HG03575 (cell line): Measurements from ENCODE around the gene COL18A1.

Experiments used
- ATAC-seq: cut with Tn5 transposase; IDR thresholded peaks from one replicate; pipeline ENCODE4 v1.9.1; 2021; ENCODE audit not compliant: unreplicated experiment, insufficient number of reproducible peaks, low FRiP score; ENCODE audit errors: extremely low read depth

Gene COL18A1

DNA sequence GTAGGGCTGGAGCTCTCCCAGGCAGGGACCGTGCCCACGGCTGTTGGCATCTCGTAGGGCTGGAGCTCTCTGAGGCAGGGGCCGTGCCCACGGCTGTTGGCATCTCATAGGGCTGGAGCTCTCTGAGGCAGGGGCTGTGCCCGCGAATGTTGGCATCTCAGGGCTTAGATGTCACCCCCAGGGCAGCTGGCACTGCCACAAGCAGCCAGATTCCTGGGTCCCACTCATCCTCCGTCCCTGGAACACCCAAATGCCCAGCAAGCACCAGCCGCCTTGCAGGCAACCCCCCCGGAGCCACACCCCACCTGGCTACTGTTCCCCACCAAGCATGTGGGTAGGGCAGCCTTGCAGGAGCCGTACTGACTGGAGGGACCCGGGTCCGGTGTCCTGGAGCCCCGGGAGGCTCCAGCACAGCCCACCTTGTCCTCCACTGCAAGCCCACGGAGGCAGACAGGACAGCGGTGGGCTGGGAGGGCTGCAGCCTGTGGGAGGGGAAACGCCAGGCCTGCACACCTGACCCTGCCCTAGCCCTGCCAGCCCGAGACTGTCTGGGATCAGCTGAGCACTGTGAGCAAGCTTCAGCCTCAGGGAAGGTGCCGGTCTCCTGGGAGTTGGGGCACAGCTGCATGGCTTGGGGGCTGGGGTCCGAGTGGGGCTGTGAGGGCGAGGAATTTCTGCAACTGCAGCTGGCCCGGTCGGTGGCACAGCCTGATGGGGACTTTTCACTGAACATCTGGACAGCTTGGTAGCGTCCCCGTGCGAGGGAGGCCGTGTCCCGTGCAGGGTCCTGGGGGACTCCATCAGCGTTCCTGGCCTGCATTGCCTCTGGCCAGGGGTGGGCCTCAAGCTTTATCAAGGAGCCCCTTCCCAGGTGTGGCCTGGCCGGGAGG, 53.6 kb downstream of the COL18A1 start:
- no peak for ATAC-seq

DNA sequence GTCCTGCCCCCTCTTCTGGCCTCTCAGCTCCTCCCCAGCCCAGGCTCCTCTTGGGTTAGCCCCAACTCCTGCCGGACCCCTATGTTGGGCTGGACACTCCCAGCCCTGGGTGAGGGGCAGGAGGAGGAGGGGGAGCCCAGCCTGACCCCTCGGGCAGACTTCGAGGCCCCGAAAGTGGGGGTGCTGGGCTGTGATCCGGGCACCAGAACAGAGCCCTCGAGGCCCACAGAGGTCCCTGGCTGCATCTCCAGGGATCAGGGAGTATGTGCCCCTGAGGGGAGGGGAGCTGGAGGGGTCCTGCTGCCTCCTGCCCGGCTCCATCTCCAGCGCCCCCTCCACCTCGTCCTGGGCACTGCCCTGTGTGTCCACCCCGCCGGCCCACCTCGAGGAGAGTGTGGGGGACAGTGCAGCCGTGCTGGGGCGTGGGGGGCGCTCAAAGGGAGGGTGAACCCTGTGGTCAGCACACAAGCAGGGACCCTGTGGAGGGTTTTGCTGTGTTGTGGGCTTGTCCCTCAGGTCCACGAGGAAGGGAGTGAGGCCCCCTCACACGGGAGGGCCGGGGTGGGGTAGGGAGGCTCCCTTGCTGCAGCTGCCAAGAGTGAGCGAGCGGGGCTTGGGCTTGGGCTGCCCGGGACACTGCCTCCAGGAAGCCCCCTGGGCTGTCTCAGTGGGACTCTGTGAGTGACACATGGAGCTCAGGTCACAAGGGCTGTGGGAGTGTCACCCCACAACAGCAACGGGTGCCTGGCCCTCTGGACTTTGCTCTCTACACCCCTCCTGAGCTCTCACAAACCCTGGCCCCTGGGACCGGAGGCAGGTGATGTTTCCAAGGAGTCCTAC, 54.4 kb downstream of the COL18A1 start:
- ATAC-seq, result no peak

DNA sequence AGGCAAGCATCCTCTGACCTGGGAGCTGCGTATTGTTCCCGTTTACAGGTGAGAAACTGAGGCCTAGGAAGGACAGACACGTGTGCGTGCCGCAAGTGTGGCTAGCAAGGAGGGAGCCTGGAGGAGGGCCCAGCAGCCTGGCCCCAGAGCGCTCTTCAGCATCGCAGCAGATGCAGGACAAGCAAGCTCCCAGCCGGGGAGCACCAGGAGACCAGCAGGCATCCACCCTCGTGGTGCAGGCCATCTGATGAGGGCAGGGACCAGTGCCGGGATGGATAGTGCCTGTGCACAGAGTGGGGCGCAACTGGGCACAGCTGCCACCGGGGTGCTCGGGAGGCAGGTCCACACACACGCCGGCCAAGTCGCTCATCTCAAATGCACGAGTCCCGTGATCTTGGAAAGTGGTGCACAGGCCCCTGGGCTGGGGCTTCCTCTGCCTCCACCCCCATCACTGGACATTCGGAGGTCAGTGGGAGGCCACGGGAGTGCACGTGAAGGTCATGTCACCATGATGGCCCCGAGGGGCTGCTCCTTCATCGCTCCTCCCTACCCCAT, 55.1 kb downstream of the COL18A1 start:
- ATAC-seq, result no peak

DNA sequence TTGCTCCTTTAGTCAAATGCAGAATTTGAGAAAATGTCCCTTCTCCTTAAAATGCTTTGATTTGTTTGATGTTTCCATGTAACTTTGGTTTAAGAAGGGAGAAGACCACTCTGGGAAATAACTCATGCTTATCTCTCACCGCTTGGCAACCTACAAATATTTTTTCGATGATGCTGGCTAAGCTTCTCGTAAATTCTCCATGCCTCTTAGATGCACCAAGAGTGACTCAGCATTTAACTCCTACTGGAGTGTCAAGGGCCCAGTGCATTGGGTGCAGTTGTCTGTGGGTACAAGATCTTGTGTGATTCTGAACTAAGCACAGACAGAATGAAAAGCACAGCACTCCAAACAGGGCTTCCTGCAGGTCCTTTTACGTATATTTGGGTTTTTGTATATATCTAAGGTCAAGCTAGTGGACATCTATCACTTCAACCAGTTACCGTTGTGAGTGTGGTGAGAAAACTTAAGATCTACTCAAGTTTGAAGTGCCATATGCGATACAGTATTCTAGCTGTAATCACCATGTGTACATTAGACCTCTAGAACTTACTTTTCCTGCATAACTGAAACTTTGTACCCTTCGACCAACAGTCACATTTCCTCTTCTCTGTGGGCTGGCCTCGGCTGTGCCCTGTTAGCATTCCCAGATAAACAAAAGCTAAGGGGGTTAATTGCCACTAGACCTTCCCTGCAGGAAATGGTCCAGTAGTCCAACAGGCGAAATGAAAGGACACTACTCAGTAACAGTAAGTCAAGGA, 55.8 kb downstream of the COL18A1 start:
- ATAC-seq, result no peak

DNA sequence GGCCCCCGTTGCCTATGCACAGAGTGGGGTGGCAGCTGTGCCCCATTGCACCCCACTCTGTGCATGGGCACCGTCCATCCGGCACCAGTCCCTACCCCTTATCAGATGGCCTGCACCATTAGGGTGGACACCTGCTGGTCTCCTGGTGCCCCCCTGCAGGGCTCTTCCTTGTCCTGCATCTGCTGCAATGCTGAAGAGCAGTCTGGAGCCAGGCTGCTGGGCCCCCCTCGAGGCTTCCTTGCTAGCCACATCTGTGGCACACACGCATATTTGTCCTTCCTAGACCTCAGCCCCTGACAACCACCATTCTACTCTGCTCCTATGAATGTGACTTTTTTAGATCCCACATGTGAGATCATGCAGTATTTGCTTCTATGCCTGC, 56.4 kb downstream of the COL18A1 start:
- no peak for ATAC-seq

DNA sequence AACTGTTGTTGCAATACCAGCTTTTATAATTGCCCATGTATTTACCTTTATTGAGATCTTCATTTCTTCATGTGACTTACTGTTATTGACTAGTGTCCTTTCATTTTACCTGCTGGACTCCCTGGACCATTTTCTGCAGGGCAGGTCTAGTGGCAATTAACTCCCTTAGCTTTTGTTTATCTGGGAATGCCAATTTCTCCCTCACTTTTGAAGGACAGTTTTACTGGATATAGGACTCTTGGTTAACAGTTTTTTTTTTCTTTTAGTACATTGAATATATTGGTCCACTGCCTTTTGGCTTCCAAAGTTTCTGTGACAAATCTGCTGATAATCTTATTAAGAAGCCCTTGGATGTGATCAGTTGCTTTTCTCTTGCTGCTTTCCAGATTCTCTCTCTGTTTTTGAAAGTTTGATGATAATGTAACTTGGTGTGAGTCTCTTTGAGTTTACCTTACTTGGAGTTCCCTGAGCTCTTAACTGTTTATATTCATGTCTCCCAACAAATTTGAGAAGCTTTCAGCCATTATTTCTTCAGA, 56.9 kb downstream of the COL18A1 start:
- ATAC-seq, result no peak

DNA sequence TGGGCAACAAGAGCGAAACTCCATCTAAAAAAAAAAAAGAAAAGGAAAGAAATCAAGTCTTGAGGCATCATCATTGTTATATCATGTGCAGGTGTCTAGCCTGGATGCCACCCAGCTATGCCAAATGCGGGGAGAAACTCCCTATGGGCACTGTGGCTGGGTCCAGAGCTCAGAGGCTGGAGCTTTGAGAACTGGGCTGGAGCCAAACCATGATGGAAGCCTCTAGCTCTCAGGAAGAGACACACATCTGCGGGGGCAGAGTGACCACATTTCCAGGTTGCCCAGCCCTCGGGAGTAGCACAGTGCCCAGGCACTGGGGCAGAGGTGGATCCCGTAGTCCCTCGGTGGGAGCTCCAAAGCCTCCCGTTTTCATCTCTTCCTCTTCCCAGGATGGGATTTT, 58.9 kb downstream of the COL18A1 start:
- no peak for ATAC-seq

DNA sequence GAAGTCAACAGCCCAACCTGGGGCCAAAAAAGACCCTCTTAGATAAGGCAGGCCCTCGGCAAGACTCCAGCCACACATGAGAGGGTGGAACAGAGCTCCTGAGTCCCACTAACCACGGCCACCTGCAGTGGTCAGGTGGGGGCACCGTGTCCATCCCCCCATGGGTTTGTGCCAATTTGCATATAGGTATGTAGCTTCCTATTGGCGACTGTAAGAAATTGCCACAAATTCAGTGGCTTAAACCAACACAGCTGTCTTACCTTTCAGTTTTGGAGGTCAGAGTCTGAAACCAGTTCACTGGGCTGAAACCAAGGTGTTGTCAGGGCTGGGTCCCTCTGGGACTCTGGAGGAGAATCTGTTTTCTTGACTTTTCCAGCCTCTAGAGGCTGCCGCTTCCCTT, 59.3 kb downstream of the COL18A1 start:
- ATAC-seq, result no peak

DNA sequence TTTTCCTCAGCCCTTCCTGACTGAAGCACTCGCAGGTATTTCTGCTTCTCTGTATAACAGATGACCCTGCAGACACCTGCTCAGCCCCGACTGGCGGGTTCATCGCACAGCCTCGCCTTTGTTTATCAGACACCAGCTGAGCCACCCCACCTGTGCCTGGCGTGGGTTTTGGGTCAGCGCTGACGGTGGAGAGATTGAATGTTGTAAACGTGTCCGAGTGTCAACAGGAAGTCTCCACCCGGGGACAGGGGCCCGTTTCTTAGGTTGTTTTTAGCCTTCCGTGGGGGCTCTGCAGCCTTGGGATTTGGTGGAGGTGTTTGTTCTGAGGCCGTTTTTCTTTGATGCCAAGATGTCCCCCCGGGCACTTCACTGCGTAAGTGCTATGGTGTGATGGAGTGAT, 60.1 kb downstream of the COL18A1 start:
- ATAC-seq, result no peak

DNA sequence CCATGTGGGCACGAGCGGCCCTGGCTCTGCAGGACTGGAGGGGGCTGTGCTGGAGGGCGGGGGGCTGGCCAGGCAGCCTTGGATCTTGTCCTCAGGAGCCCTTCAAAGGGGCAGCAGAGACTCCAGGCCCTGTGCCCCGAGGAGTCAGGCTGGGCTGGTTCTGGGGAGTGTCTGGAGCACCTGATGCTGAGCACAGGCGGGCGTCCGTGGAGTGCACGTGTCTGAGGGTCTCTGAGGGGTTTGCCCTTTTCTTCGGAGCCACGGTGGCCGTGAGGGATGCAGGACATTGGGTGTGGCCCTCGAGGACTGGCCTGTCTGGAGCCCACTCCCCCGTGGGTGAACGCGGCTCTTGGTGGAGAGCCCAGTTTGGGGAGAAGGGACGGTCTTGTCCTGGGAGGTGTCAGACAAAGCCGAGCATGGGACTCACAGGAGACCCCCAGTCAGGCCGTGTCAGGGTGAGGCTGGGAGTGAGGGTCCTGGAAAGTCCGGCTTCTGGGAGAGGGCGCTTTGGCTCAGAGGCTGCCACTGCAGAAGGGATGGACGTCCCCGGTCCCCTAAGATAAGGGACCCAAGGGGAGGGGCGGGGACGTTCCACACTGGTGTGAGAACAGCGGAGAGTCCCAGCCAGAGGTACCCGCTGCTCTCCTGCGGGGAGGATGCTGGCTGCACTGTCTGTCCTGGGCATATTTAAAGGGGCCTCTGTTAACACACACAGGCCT, 60.8 kb downstream of the COL18A1 start:
- no peak for ATAC-seq

DNA sequence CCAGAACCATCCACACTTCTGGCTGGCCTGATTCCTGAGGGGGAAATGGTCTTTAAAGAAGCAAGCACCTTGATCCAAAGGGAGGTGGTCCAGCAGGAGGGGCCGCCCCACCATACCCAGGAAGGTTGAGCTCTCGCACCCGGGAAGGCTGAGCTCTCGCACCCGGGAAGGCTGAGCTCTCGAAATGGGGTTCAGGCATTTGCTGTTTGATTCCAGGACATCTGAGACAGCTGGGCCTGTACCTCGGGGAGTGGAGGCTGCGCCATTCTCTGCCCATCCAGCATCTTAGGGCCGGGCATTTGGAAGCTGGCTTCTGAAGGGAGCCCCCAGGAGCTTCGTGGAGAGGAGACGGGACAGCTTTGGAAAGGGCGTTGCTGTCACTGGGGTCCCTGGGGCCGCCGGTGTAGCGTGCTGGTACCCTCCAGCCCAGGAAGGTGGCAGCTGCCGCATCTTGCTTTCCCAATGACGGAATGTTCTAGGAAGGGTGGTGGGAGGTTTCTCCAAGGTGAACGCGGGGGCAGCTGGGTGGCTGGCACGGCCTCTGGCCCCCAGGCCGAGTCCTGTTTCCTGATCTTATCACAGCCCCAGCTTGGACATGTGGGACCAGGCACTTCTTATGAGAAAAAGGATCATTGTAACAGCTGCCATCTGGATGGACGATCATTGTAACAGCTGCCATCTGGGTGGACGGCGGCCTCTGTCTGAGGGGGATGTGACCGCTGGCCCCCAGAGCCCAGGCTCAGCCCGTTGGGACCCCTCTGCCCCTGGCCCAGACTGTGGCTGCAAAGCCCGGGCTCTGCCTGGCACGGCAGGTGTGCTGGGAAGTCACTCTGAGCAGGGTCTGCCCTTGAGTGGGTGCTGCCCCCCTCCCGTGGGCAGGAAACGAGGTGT, 61.6 kb downstream of the COL18A1 start:
- ATAC-seq, result no peak

DNA sequence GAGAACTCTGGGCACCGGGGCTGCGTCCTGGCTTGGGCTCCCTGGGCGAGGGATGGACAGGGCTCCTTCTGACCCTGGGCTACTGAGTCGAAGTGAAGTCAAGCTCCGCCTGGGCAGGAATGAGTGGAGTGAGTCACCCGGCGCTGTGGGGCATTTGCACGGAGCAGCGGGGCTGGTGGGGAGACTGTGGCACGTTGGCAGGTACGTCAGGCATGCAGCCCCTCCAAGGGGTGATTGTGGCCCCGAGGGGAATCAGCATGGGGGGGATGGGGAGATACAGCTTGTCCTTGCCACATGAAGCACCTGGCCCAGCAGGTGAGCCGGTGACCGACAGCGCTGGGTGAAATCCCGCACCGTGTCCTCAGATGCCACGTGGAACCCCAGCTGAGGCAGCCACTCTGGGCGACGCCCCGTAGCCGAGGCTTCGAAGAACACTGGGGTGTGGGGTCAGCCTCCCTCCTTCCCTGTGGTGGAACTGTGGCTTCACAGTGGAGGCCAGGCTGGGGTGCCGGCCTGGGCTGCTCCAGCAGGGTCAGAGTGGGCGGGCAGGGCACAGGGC, 62.3 kb downstream of the COL18A1 start:
- ATAC-seq, result no peak

DNA sequence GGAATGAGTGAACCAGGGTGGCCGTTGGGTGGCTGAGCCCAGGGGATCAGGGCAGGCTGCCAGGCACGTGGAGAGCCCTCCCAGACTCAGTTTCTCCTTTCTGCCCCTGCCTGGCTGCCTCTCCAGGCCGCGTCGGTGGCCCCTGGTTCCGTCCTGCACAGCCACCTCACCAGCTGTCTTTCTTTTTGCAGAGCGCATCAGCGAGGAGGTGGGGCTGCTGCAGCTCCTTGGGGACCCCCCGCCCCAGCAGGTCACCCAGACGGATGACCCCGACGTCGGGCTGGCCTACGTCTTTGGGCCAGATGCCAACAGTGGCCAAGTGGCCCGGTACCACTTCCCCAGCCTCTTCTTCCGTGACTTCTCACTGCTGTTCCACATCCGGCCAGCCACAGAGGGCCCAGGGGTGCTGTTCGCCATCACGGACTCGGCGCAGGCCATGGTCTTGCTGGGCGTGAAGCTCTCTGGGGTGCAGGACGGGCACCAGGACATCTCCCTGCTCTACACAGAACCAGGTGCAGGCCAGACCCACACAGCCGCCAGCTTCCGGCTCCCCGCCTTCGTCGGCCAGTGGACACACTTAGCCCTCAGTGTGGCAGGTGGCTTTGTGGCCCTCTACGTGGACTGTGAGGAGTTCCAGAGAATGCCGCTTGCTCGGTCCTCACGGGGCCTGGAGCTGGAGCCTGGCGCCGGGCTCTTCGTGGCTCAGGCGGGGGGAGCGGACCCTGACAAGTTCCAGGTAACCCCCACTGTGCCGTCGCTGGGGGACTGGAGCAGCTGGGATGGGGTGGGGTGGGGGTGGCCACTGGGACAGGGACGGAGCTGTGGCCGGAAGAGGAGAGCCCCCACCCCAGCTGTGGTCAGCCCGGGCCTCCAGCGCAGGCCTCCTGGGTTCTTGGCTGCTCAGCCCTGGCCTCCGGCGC, 63.3 kb downstream of the COL18A1 start:
- no peak for ATAC-seq

DNA sequence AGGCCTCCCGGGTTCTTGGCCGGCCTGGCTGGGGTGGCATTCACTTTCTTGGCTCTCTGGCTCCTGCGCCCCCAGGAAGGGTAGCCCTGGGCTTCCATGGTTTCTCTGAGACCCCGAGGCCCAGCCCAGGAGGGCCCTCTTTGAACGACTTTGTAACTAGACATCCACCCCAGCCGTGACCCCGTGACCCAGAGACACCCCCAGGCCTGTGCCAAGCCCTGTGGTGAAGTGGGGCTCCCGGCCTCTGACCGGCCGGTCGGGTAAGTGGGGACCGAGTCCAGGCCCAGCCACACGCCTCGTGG, 64.0 kb downstream of the COL18A1 start:
- ATAC-seq, result no peak

DNA sequence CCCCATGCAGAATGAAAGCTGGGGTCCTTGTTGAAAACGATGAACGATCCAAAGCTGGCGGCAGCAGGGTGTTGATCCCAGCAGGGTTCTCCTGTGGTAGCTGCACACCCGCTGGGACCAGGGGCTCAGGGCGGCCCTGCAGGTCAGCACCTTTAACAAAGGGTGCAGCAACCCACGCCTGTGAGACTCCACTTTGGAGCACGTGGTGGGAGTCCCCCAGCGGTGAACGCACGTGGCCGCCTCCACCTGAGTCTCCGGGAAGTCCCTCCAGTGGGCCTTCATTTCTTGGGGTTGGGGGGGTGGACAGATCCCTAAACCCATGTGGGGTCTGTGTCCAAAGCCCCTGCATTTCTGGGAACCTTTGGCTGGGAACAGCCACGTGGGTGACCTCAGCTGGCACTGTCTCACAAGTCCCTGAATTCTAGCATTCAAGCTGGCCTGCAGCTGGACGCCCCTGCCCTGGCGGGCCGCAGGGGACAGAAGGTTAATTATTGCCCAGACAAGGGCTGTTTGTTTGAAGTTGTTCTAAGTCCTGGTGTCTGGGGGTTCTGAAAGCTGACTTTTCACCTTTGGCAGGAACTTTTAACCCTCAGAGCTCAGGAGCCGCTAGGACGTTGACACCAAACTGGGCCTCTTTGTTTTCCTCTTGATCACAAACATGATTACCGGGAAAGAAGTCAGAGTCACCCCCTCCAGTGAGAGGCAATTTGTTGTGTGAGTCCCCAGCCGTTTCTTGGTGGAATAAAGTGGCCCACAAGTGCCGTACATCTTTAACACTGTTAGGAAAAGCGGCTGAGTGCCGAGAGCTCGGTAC, 64.5 kb downstream of the COL18A1 start:
- no peak for ATAC-seq

DNA sequence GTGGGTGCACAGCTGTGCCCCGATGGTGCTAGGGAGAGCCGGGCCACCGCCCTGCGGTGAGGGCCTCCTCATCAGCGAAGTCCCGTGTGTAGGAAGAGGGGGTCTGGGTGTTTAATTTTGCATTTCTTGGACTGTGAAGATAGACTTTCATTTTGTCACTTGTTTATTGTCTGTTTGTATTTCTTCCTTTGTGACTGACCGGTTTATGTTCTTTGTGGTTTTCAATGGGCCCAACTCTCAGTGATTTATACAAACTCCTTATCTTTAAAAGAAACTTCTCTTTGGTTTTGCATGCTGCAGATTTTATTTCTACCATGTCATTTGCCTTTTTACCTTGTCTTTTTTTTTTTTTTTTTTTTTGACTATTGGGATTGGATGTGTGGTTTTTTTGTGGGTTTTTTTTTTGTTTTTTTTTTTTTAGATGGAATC, 65.1 kb downstream of the COL18A1 start:
- ATAC-seq, result no peak
